Fibroblast of mammary gland (primary cell): ENCODE data around the gene STEAP2.

Experiments
- DNase-seq: peaks from one replicate; pipeline ENCODE4 v3.0.0-alpha.2; 2010; ENCODE audit warnings: low read depth
- H3K4me3 ChIP-seq: 2 replicates; pipeline ENCODE4 v1.5.1; 2011; ENCODE audit warnings: low read depth, mild to moderate bottlenecking, low read length, moderate library complexity; ENCODE audit not compliant: control insufficient read depth
- TF ChIP-seq, protein P1 (sequence below): conservative IDR thresholded peaks from 2 replicates; pipeline ENCODE4 v1.5.1; 2011; ENCODE audit warnings: low read depth, low read length, inconsistent platforms; ENCODE audit not compliant: control insufficient read depth, insufficient read depth

The STEAP2 gene

DNA sequence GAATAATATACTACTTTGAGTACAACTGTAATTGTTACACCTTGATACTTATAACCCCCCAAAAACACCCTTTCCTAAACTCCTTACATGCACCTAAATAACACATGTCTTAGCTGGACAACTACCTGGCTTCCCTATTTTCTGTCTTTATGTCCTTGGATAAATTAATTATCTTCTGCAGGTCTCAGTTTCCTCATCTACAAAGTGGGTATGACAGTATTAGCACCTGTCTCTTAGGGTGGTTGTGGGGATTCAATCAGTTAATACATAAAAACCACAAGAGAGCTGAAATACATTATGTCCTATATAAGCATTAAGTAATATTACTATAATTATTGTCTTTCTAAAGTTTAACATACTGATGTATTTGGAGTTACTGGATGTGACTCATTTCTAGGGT lies 10.8 kb downstream of the STEAP2 start:
- H3K4me3 ChIP-seq, result no peak overlapping the region
- TF ChIP-seq, protein P1, sequence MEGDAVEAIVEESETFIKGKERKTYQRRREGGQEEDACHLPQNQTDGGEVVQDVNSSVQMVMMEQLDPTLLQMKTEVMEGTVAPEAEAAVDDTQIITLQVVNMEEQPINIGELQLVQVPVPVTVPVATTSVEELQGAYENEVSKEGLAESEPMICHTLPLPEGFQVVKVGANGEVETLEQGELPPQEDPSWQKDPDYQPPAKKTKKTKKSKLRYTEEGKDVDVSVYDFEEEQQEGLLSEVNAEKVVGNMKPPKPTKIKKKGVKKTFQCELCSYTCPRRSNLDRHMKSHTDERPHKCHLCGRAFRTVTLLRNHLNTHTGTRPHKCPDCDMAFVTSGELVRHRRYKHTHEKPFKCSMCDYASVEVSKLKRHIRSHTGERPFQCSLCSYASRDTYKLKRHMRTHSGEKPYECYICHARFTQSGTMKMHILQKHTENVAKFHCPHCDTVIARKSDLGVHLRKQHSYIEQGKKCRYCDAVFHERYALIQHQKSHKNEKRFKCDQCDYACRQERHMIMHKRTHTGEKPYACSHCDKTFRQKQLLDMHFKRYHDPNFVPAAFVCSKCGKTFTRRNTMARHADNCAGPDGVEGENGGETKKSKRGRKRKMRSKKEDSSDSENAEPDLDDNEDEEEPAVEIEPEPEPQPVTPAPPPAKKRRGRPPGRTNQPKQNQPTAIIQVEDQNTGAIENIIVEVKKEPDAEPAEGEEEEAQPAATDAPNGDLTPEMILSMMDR, result no peak
- DNase-seq, result no peak

DNA sequence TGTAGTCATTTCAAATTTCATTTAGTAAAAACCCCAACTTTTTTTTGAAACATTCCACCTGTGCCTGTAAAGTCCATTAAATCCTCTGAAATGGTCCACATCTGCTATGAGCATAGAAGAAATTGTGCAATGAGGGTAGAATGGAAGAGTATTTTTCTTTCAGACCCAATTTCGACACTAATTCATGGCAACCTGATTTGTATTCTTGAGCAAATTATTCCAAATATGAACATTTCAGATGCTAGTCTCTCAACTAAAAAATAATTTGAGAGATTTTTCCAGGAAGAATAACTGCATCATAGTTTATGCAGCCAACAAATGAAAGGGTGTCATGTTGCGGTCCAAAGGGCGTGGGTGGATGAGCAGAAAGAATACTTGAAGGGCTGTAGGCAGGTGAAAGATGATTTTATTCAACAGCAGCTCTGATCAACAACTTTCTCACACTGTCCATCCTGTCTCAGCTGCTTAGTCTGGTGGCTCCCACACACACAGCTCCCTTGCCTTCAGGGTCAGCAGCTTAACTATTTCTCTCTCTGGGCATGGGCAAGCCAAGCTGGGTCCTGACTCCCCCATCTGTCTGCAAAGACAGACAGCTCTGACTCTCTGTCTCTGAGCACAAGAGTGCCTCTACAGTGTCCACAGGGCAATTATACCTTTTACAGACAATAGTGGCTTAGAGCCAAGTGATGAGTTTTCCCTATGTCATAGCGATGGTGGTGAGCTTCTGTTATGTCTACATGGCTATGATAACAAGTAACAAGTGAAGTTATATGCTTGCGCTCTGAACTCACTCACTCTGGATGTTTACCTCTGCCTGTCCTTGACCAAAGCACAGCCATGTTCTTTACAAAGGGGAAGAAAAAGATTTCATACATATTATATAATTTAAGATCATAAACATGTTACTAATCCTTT lies 11.5 kb downstream of the STEAP2 start:
- DNase-seq, result peak; percentile 93
- TF ChIP-seq, protein P1, result no peak
- H3K4me3 ChIP-seq, result no peak overlapping the region

DNA sequence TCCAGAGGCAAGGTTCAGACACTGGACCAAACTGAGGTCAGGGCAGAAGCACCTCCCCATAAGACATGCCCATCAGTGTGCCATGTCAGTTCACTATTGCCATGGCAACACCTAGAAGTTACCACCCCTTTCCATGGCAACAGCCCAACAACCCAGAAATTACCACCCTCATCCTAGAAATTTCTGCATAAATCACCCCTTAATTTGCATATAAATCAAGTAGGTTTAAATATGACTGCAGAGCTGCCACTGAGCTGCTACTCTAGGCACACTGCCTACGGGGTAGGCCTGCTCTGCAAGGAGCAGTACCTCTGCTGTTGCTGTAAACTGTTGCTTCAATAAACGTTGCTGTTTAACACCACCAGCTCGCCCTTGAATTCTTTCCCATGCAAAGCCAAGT lies 12.7 kb downstream of the STEAP2 start:
- H3K4me3 ChIP-seq, result no peak overlapping the region
- TF ChIP-seq, protein P1, result no peak
- no peak for DNase-seq

DNA sequence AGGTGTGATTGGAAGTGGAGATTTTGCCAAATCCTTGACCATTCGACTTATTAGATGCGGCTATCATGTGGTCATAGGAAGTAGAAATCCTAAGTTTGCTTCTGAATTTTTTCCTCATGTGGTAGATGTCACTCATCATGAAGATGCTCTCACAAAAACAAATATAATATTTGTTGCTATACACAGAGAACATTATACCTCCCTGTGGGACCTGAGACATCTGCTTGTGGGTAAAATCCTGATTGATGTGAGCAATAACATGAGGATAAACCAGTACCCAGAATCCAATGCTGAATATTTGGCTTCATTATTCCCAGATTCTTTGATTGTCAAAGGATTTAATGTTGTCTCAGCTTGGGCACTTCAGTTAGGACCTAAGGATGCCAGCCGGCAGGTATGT lies 13.6 kb downstream of the STEAP2 start:
- TF ChIP-seq, protein P1, result no peak
- DNase-seq, result no peak
- H3K4me3 ChIP-seq, result no peak overlapping the region

DNA sequence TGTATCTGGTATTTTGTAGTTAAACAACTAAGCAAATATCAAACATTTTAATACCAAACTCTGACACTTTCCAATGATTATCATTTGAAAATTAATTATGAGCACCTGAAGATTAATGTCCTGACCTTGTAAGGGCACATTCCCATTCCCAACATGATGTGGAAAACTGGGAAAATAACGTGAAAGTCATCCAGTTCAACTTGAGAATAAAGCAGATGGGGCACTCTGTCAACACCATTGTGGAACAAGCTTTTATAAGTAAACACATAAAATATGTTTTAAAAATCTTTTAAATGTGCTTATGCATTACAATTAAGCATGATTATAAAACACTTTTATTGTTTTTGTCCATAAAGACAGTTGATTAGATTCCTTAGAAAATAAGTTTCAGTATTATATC lies 14.1 kb downstream of the STEAP2 start:
- no peak for DNase-seq
- H3K4me3 ChIP-seq, result no peak overlapping the region
- TF ChIP-seq, protein P1, result no peak

DNA sequence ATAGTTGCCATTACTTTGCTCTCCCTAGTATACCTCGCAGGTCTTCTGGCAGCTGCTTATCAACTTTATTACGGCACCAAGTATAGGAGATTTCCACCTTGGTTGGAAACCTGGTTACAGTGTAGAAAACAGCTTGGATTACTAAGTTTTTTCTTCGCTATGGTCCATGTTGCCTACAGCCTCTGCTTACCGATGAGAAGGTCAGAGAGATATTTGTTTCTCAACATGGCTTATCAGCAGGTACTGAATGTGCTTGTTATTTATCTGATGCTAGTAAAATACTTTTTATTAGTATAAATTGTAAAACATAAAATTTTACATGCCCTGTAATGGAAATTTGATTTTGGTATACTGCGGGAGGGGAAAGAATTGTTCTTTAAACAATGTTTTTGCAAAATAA lies 15.7 kb downstream of the STEAP2 start:
- TF ChIP-seq, protein P1, result no peak
- H3K4me3 ChIP-seq, result no peak overlapping the region
- no peak for DNase-seq

DNA sequence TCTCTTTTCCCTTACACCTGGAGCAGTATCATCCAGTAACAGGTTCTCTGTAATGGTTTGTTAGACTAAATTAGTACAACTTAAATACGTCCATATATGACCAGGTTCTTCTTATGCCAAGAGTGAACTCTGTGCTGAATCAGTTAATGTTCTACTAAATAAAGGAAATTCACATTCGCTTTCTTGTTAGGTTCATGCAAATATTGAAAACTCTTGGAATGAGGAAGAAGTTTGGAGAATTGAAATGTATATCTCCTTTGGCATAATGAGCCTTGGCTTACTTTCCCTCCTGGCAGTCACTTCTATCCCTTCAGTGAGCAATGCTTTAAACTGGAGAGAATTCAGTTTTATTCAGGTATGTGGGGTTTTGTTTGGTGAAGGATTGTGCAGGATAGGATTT lies 18.1 kb downstream of the STEAP2 start:
- H3K4me3 ChIP-seq, result no peak overlapping the region
- TF ChIP-seq, protein P1, result no peak
- DNase-seq, result no peak
